ENCODE results near the gene GBP7.

DNA sequence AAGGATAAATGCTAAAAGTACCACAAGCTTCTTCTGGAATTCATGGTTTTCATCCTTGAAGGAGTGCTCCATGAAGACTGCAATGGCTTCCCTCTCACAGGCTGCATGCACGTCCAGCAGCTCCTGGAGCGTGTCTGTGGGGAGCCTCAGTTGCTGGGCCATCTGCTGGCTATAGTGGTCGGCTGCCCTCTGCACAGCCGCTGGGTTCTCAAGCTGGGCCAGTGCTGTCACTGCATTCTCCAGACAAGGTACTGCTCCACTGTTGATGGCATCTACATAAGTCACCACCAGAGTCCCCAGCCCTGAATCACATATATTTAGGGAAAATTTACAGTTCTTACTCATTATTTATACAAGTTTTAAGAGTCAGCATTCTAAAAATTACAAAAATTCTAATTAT is 14.2 kb upstream of the GBP7 start:
- TF ChIP-seq CTCF (IDR thresholded peaks at IDR 0.05; ENCODE audit: poor library complexity, severe bottlenecking) (no peak), REST (IDR thresholded peaks at IDR 0.05; ENCODE audit: borderline replicate concordance) (no peak), TAF1 (IDR thresholded peaks at IDR 0.05; ENCODE audit: low read depth) (no peak), EP300 (conservative IDR thresholded peaks at IDR 0.05; ENCODE audit: poor library complexity, severe bottlenecking) (no peak), POLR2AphosphoS5 (IDR thresholded peaks at IDR 0.05) (no peak), SMC3 (conservative IDR thresholded peaks at IDR 0.05; ENCODE audit: poor library complexity) (no peak), EZH2 (IDR thresholded peaks at IDR 0.05; ENCODE audit: borderline replicate concordance, insufficient read depth, low read length, poor library complexity, severe bottlenecking) (no peak), RAD21 (conservative IDR thresholded peaks at IDR 0.05) (no peak), MXI1 (conservative IDR thresholded peaks at IDR 0.05; ENCODE audit: poor library complexity, severe bottlenecking) (no peak)

All from neural cell (in vitro differentiated cells).